Gastrocnemius medialis (tissue), 4 donors: Measurements from ENCODE around the gene STMND1. TPM values are rescaled to one million over a fixed set of nuclear protein-coding genes. Genes with fewer than 3 reads are reported as not detected.
A peak's percentile ranks its signal among the peaks of the same experiment; 100 is the strongest.

Experiments
- ATAC-seq, 2 donors: fragments of 150-250 bp; one replicate each; pipeline ENCODE4 v1.9.1; 2016
- DNase-seq, 2 donors: peaks; one replicate each; pipeline ENCODE4 v3.0.0-alpha.2; 2019
- H3K27ac ChIP-seq, 4 donors: fragments of 200-600 bp; sonication (generic); 1 replicate in 1 of 4; 2 replicates in 3 of 4; pipeline ENCODE4 v1.5.1; 2016 to 2018; ENCODE audit warnings: mild to moderate bottlenecking in 2 of 4, moderate library complexity in 1 of 4
- H3K27me3 ChIP-seq, 3 donors: fragments of 200-600 bp; sonication (generic) in 2 of 3; 1 replicate in 1 of 3; 2 replicates in 2 of 3; pipeline versions ENCODE4 v1.5.1 to v1.6.0; 2016 to 2019; ENCODE audit warnings: mild to moderate bottlenecking in 1 of 3, moderate library complexity in 1 of 3
- H3K36me3 ChIP-seq, 2 donors: fragments of 200-600 bp; sonication (generic) in 1 of 2; one replicate each; pipeline ENCODE4 v1.5.1; 2017 to 2018
- H3K4me1 ChIP-seq, 2 donors: fragments of 200-600 bp; sonication (generic) in 1 of 2; one replicate each; pipeline ENCODE4 v1.5.1; 2016 to 2017; ENCODE audit warnings: mild to moderate bottlenecking in 2 of 2
- H3K4me3 ChIP-seq, 4 donors: fragments of 200-600 bp; sonication (generic) in 3 of 4; 1 replicate in 1 of 4; 2 replicates in 3 of 4; pipeline ENCODE4 v1.5.1; 2016 to 2019; ENCODE audit warnings: mild to moderate bottlenecking in 2 of 4
- H3K9me3 ChIP-seq, 3 donors: fragments of 200-600 bp; sonication (generic) in 2 of 3; 1 replicate in 1 of 3; 2 replicates in 2 of 3; pipeline ENCODE4 v1.5.1; 2016 to 2019
- POLR2A ChIP-seq, 2 donors: fragments of 450-650 bp; IDR thresholded peaks; one replicate each; pipeline ENCODE4 v1.6.1; 2017; ENCODE audit warnings: antibody characterized with exemption in 2 of 2, mild to moderate bottlenecking in 2 of 2, moderate library complexity in 2 of 2
- in situ Hi-C, 4 donors: fragments of 200-750 bp; cut with MboI; loops; one replicate each; pipeline versions ENCODE4 v1.15.0 to v1.8.0; 2017; ENCODE audit warnings: low sequenced_read_pairs in 4 of 4
- intact Hi-C: fragments of 100-400 bp; cut with DNase I; formaldehyde crosslinking; loops from one replicate; pipeline ENCODE4 v1.15.1; 2023; ENCODE audit warnings: low total_unique reads
- total RNA-seq, 4 donors: library from RNA; depleted of rRNA; stranded (reverse); fragments of >200 nt; gene quantifications; one replicate each; pipeline versions ENCODE4 v1.1.0 to v1.2.3, GENCODE V29; 2016
- TF ChIP-seq, protein P1 (sequence below), 5 experiments: fragments of 450-650 bp in 3 of 5; fragments of 200-600 bp in 2 of 5; sonication (generic) in 2 of 5; IDR thresholded peaks in 4 of 5; conservative IDR thresholded peaks in 1 of 5; 1 replicate in 4 of 5; 2 replicates in 1 of 5; pipeline ENCODE4 v1.5.1; 2016 to 2019; ENCODE audit warnings: antibody characterized with exemption in 5 of 5, mild to moderate bottlenecking in 3 of 5, moderate library complexity in 3 of 5

Gene STMND1
- total RNA-seq, 4 donors from 2014 or later = not detected

DNA sequence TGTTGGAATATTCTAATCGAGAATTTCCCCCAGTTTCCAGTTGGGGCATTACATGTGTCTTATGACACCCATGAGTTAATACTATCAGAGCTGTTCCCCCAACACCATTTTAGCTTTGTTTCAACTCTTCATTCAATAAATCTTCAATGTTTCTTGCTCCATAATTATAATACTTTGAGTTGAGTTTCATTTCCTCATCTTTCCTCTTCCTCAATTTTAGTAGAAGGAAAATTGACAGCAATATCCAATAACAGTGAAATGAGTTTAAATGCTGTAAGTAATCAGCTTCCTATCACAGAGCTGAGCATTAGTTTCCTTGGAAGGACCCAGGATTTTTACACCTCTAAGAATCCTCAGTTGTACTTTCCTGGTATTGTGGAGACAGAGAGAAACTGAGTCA, 1.0 kb upstream of the STMND1 start:
- no peak for TF ChIP-seq POLR2A (IDR thresholded peaks at IDR 0.05)
- TF ChIP-seq, protein P1, sequence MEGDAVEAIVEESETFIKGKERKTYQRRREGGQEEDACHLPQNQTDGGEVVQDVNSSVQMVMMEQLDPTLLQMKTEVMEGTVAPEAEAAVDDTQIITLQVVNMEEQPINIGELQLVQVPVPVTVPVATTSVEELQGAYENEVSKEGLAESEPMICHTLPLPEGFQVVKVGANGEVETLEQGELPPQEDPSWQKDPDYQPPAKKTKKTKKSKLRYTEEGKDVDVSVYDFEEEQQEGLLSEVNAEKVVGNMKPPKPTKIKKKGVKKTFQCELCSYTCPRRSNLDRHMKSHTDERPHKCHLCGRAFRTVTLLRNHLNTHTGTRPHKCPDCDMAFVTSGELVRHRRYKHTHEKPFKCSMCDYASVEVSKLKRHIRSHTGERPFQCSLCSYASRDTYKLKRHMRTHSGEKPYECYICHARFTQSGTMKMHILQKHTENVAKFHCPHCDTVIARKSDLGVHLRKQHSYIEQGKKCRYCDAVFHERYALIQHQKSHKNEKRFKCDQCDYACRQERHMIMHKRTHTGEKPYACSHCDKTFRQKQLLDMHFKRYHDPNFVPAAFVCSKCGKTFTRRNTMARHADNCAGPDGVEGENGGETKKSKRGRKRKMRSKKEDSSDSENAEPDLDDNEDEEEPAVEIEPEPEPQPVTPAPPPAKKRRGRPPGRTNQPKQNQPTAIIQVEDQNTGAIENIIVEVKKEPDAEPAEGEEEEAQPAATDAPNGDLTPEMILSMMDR (IDR thresholded peaks at IDR 0.05 in 4 of 5, conservative IDR thresholded peaks at IDR 0.05 in 1 of 5) = no peak
- ATAC-seq = no peak
- in situ Hi-C loops (no loop called here), intact Hi-C loops (no loop called here)
- Histone ChIP-seq H3K27me3 (peaks cover 0 to 11% (median 0%) of the 10 kb centered on the region in 3 donors), H3K36me3 (no peaks in the 10 kb centered on the region), H3K4me3 (no peak overlapping the region), H3K9me3 (no peaks in the 10 kb centered on the region), H3K27ac (no peak overlapping the region), H3K4me1 (no peaks in the 10 kb centered on the region)
- no peak for DNase-seq

DNA sequence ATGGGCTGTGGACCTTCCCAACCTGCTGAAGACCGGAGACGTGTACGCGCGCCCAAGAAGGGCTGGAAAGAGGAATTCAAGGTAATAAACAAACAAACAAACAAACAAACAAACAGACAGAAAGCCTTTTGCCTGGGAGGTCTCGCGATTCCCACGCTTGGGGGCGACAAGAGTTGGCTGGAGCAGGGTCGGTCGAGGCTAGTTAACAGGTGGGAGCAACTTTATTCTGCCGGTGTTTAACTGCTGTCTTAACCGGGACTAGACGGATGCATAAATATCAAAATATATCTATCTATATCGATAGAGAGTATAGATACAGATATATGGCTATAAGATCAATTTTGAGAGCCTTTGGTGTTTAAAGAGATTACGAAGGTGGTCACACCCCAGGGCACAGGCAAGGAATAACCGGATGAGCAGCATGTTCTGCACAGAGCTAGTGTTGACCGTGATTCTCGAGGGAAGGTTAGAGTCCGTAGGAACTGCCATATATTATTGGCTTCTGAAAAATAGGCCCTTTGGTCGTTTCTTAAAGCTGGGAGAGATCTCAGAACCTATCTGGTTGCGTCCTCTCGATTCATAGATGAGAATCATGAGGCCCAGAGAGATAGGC, 514 bp downstream of the STMND1 start:
- ATAC-seq (no peak), DNase-seq (no peak)
- in situ Hi-C loops = no loop called here
- H3K27ac ChIP-seq = no peak overlapping the region
- H3K4me3 ChIP-seq = peak overlapping the region; percentile 35 to 51 (median 39)
- no peaks in the 10 kb centered on the region for H3K36me3 ChIP-seq
- TF ChIP-seq, protein P1 (IDR thresholded peaks at IDR 0.05 in 4 of 5, conservative IDR thresholded peaks at IDR 0.05 in 1 of 5) = no peak
- no peak for TF ChIP-seq POLR2A (IDR thresholded peaks at IDR 0.05)
- H3K4me1 ChIP-seq = no peaks in the 10 kb centered on the region
- intact Hi-C loops = no loop called here
- peaks cover 0 to 11% (median 0%) of the 10 kb centered on the region in 3 donors for H3K27me3 ChIP-seq
- H3K9me3 ChIP-seq = no peaks in the 10 kb centered on the region

DNA sequence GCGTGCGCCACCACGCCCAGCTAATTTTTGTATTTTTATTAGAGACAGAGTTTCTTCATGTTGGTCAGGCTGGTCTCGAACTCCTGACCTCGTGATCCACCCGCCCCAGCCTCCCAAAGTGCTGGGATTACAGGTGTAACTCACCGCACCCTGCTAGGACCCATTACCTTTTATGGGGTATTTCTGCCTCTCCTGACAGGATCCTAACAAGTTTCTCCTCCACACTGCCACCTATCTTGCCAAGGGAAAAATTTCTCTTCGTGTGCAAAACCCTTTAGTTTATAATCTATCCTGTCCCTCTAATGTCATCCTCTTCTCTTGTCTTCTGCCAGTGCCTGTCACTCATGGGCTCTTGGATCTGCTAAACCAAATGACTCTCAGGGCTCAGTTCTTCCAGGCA, 1.9 kb downstream of the STMND1 start:
- Histone ChIP-seq H3K9me3 (no peaks in the 10 kb centered on the region), H3K36me3 (no peaks in the 10 kb centered on the region), H3K4me3 (no peak overlapping the region), H3K27me3 (peaks cover 0 to 11% (median 0%) of the 10 kb centered on the region in 3 donors), H3K27ac (no peak overlapping the region), H3K4me1 (no peaks in the 10 kb centered on the region)
- ATAC-seq = no peak
- in situ Hi-C loops = no loop called here
- intact Hi-C loops = no loop called here
- TF ChIP-seq POLR2A (IDR thresholded peaks at IDR 0.05) = no peak
- TF ChIP-seq, protein P1 (IDR thresholded peaks at IDR 0.05 in 4 of 5, conservative IDR thresholded peaks at IDR 0.05 in 1 of 5) = no peak
- DNase-seq = no peak

DNA sequence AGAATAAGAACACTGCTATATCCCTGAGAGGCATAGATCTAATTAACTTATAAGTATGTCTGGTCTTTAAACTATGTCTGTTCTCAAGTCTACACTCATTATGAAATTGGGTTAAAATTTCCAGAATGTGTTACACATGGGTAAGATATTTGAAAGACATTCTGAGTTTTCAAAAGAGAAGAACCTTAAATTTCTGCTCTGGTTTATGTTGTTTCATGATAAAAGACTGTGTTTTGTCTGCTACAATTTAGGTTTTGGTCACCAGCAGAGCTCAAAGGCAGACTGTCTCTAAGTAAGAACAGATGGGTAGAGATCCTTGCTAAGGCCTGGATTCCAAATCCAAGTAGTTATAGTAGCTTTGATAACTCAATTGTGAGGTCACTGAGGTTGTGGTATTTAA, 6.0 kb downstream of the STMND1 start:
- ATAC-seq (no peak), DNase-seq (no peak)
- Histone ChIP-seq H3K4me3 (no peak overlapping the region), H3K9me3 (no peaks in the 10 kb centered on the region), H3K36me3 (no peaks in the 10 kb centered on the region), H3K27ac (no peak overlapping the region), H3K4me1 (no peaks in the 10 kb centered on the region), H3K27me3 (peaks cover 0 to 8% (median 0%) of the 10 kb centered on the region in 3 donors)
- in situ Hi-C loops (no loop called here), intact Hi-C loops (no loop called here)
- TF ChIP-seq, protein P1 (IDR thresholded peaks at IDR 0.05 in 4 of 5, conservative IDR thresholded peaks at IDR 0.05 in 1 of 5) = no peak
- TF ChIP-seq POLR2A (IDR thresholded peaks at IDR 0.05) = no peak
